GM21515 (cell line): ENCODE results near the gene HECW1.
"Not testable (repeated sequence)": the region's sequence is repeated elsewhere in the genome, so short reads cannot be mapped to it uniquely, and the experiment has no call there.

Experiments
- ATAC-seq: cut with Tn5 transposase; IDR thresholded peaks from one replicate; pipeline ENCODE4 v1.9.1; 2021; ENCODE audit not compliant: unreplicated experiment

HECW1 gene

GRCh38 chr7:43201912-43202311 lies 89.5 kb downstream of the HECW1 start:
- no peak for ATAC-seq

- no peak for ATAC-seq
These were observed 91.6 kb downstream of the HECW1 start for GRCh38 chr7:43204081-43204480.

GRCh38 chr7:43205171-43205795 lies 92.8 kb downstream of the HECW1 start:
- no peak for ATAC-seq

- ATAC-seq = no peak
These were observed 95.8 kb downstream of the HECW1 start for GRCh38 chr7:43208242-43208641.

- ATAC-seq = not testable (repeated sequence)
These were observed 98.1 kb downstream of the HECW1 start for GRCh38 chr7:43210539-43210938.

- no peak for ATAC-seq
These were observed 98.8 kb downstream of the HECW1 start for GRCh38 chr7:43211286-43211685.

- ATAC-seq = no peak
These were observed 99.2 kb downstream of the HECW1 start for GRCh38 chr7:43211693-43212092.

GRCh38 chr7:43212921-43213320 lies 100.5 kb downstream of the HECW1 start:
- no peak for ATAC-seq

GRCh38 chr7:43215061-43215460 lies 102.6 kb downstream of the HECW1 start:
- no peak for ATAC-seq

GRCh38 chr7:43217055-43217454 lies 104.6 kb downstream of the HECW1 start:
- ATAC-seq = no peak

- not testable (repeated sequence) for ATAC-seq
These were observed 106.5 kb downstream of the HECW1 start for GRCh38 chr7:43218901-43219300.

- no peak for ATAC-seq
These were observed 107.8 kb downstream of the HECW1 start for GRCh38 chr7:43220250-43220649.

- no peak for ATAC-seq
These were observed 108.3 kb downstream of the HECW1 start for GRCh38 chr7:43220742-43221141.

GRCh38 chr7:43229801-43230200 lies 117.4 kb downstream of the HECW1 start:
- ATAC-seq = no peak

GRCh38 chr7:43232366-43232765 lies 119.9 kb downstream of the HECW1 start:
- ATAC-seq = no peak

- no peak for ATAC-seq
These were observed 121.6 kb downstream of the HECW1 start for GRCh38 chr7:43234073-43234472.

GRCh38 chr7:43234968-43235367 lies 122.5 kb downstream of the HECW1 start:
- ATAC-seq = no peak

GRCh38 chr7:43240565-43240964 lies 128.1 kb downstream of the HECW1 start:
- no peak for ATAC-seq

GRCh38 chr7:43242628-43243255 lies 130.3 kb downstream of the HECW1 start:
- ATAC-seq = no peak

GRCh38 chr7:43244232-43244631 lies 131.8 kb downstream of the HECW1 start:
- ATAC-seq = no peak

GRCh38 chr7:43244784-43245183 lies 132.3 kb downstream of the HECW1 start:
- no peak for ATAC-seq

GRCh38 chr7:43247757-43248156 lies 135.3 kb downstream of the HECW1 start:
- no peak for ATAC-seq

GRCh38 chr7:43248553-43248952 lies 136.1 kb downstream of the HECW1 start:
- no peak for ATAC-seq
